SK-N-SH treated with all-trans-retinoic acid at 6 μM for 48 hours (cell line): ENCODE measurements around the gene HEMK1.

ENCODE experiments used
- GLIS3 ChIP-seq: fragments of 250-450 bp; sonication (Bioruptor Pico); IDR thresholded peaks from 2 replicates; pipeline ENCODE4 v1.5.0; 2020; ENCODE audit warnings: mild to moderate bottlenecking, moderate library complexity
- PPARA ChIP-seq: fragments of 250-450 bp; sonication (Bioruptor Pico); IDR thresholded peaks from 2 replicates; pipeline ENCODE4 v1.5.0; 2020; ENCODE audit warnings: mild to moderate bottlenecking, borderline replicate concordance
- RARB ChIP-seq: fragments of 250-450 bp; sonication (Bioruptor Pico); IDR thresholded peaks from 2 replicates; pipeline ENCODE4 v1.8.0; 2021; ENCODE audit warnings: mild to moderate bottlenecking, moderate library complexity
- SNAI2 ChIP-seq: fragments of 250-450 bp; sonication (Bioruptor Pico); IDR thresholded peaks from 2 replicates; pipeline ENCODE4 v1.5.0; 2020; ENCODE audit warnings: mild to moderate bottlenecking, moderate library complexity
- TCF4 ChIP-seq: fragments of 250-450 bp; sonication (Bioruptor Pico); IDR thresholded peaks from 2 replicates; pipeline ENCODE4 v1.8.0; 2021; ENCODE audit warnings: mild to moderate bottlenecking, moderate library complexity, borderline replicate concordance
- TOX ChIP-seq: fragments of 250-450 bp; sonication (Bioruptor Pico); IDR thresholded peaks from 2 replicates; pipeline ENCODE4 v1.8.0; 2021; ENCODE audit warnings: mild to moderate bottlenecking, moderate library complexity, borderline replicate concordance
- ZFP30 ChIP-seq: fragments of 450-650 bp; formaldehyde crosslinking; IDR thresholded peaks from 2 replicates; pipeline ENCODE4 v1.5.0; 2022; ENCODE audit warnings: mild to moderate bottlenecking, moderate library complexity
- ZNF565 ChIP-seq: fragments of 450-650 bp; formaldehyde crosslinking; conservative IDR thresholded peaks from 2 replicates; pipeline ENCODE4 v1.5.0; 2020; ENCODE audit warnings: low read depth, mild to moderate bottlenecking, moderate library complexity
- ZNF70 ChIP-seq: fragments of 450-650 bp; formaldehyde crosslinking; IDR thresholded peaks from 2 replicates; pipeline ENCODE4 v1.5.0; 2020; ENCODE audit warnings: mild to moderate bottlenecking, moderate library complexity
- ZNF8 ChIP-seq: fragments of 450-650 bp; formaldehyde crosslinking; IDR thresholded peaks from 2 replicates; pipeline ENCODE4 v1.5.0; 2020; ENCODE audit warnings: mild to moderate bottlenecking, moderate library complexity
- TF ChIP-seq, protein P1 (sequence below): fragments of 250-450 bp; sonication (Bioruptor Pico); IDR thresholded peaks from 2 replicates; pipeline ENCODE4 v1.8.0; 2021; ENCODE audit warnings: low read depth, mild to moderate bottlenecking, moderate library complexity, borderline replicate concordance
- TF ChIP-seq, protein P2 (sequence below): fragments of 250-450 bp; sonication (Bioruptor Pico); IDR thresholded peaks from 2 replicates; pipeline ENCODE4 v1.5.1; 2020; ENCODE audit warnings: low read depth, mild to moderate bottlenecking, moderate library complexity
- TF ChIP-seq, protein P3 (sequence below): fragments of 250-450 bp; sonication (Bioruptor Pico); IDR thresholded peaks from 2 replicates; pipeline ENCODE4 v1.8.0; 2020; ENCODE audit warnings: mild to moderate bottlenecking, moderate library complexity, borderline replicate concordance
- TF ChIP-seq, protein P4 (sequence below): fragments of 250-450 bp; sonication (Bioruptor Pico); IDR thresholded peaks from 2 replicates; pipeline ENCODE4 v1.5.1; 2021; ENCODE audit warnings: mild to moderate bottlenecking, moderate library complexity

DNA sequence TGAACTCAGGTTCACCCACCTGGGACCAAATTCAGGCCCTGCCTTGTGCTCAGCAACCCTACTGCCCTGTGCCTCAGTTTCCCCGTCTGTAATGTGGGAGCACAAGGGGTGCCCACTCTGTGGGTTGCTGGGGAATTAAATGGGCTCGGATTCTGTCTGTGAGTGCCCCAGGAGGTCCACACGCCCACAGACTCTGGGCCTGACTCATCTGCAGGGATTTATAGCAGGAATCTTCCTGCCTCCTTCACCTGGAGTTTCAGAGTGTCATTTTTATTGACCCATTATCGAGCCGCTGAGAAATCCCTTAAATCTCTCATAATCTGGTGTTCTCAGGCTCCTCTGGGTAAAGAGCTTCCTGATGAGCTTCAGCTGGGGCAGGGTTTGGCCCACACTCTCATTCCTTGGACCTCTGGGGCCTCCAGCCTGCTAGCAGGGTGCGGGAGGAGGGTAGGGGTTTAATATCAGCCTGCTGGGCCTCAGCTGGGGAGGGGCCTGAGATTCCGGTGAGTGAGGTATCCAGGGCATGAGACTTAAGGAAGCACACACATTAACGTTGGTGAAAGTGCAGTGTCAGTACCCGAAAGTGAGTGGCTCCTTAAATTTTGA, 18.2 kb upstream of the HEMK1 start:
- TF ChIP-seq ZFP30 (CRISPR knock-in tag) (no peak), TCF4 (no peak), RARB (CRISPR knock-in tag) (no peak), SNAI2 (CRISPR knock-in tag) (no peak), ZNF8 (CRISPR knock-in tag) (no peak), ZNF70 (CRISPR knock-in tag) (no peak), TOX (no peak), PPARA (CRISPR knock-in tag) (no peak), ZNF565 (CRISPR knock-in tag) (no peak), GLIS3 (CRISPR knock-in tag) (no peak)
- TF ChIP-seq, protein P1, sequence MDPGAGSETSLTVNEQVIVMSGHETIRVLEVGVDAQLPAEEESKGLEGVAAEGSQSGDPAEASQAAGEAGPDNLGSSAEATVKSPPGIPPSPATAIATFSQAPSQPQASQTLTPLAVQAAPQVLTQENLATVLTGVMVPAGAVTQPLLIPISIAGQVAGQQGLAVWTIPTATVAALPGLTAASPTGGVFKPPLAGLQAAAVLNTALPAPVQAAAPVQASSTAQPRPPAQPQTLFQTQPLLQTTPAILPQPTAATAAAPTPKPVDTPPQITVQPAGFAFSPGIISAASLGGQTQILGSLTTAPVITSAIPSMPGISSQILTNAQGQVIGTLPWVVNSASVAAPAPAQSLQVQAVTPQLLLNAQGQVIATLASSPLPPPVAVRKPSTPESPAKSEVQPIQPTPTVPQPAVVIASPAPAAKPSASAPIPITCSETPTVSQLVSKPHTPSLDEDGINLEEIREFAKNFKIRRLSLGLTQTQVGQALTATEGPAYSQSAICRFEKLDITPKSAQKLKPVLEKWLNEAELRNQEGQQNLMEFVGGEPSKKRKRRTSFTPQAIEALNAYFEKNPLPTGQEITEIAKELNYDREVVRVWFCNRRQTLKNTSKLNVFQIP (CRISPR knock-in tag), result no peak
- TF ChIP-seq, protein P2, sequence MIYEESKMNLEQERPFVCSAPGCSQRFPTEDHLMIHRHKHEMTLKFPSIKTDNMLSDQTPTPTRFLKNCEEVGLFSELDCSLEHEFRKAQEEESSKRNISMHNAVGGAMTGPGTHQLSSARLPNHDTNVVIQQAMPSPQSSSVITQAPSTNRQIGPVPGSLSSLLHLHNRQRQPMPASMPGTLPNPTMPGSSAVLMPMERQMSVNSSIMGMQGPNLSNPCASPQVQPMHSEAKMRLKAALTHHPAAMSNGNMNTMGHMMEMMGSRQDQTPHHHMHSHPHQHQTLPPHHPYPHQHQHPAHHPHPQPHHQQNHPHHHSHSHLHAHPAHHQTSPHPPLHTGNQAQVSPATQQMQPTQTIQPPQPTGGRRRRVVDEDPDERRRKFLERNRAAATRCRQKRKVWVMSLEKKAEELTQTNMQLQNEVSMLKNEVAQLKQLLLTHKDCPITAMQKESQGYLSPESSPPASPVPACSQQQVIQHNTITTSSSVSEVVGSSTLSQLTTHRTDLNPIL (CRISPR knock-in tag), result no peak
- TF ChIP-seq, protein P3, sequence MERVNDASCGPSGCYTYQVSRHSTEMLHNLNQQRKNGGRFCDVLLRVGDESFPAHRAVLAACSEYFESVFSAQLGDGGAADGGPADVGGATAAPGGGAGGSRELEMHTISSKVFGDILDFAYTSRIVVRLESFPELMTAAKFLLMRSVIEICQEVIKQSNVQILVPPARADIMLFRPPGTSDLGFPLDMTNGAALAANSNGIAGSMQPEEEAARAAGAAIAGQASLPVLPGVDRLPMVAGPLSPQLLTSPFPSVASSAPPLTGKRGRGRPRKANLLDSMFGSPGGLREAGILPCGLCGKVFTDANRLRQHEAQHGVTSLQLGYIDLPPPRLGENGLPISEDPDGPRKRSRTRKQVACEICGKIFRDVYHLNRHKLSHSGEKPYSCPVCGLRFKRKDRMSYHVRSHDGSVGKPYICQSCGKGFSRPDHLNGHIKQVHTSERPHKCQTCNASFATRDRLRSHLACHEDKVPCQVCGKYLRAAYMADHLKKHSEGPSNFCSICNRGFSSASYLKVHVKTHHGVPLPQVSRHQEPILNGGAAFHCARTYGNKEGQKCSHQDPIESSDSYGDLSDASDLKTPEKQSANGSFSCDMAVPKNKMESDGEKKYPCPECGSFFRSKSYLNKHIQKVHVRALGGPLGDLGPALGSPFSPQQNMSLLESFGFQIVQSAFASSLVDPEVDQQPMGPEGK (CRISPR knock-in tag), result no peak
- TF ChIP-seq, protein P4, sequence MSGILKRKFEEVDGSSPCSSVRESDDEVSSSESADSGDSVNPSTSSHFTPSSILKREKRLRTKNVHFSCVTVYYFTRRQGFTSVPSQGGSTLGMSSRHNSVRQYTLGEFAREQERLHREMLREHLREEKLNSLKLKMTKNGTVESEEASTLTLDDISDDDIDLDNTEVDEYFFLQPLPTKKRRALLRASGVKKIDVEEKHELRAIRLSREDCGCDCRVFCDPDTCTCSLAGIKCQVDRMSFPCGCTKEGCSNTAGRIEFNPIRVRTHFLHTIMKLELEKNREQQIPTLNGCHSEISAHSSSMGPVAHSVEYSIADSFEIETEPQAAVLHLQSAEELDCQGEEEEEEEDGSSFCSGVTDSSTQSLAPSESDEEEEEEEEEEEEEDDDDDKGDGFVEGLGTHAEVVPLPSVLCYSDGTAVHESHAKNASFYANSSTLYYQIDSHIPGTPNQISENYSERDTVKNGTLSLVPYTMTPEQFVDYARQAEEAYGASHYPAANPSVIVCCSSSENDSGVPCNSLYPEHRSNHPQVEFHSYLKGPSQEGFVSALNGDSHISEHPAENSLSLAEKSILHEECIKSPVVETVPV, result no peak
